ENCODE measurements around the gene CALML6. TPM values are rescaled to one million over a fixed set of nuclear protein-coding genes. Genes with fewer than 3 reads are reported as not detected.

The CALML6 gene
- total RNA-seq, 2 donors from 2014 or later = 0.37 TPM; not detected in 1

DNA sequence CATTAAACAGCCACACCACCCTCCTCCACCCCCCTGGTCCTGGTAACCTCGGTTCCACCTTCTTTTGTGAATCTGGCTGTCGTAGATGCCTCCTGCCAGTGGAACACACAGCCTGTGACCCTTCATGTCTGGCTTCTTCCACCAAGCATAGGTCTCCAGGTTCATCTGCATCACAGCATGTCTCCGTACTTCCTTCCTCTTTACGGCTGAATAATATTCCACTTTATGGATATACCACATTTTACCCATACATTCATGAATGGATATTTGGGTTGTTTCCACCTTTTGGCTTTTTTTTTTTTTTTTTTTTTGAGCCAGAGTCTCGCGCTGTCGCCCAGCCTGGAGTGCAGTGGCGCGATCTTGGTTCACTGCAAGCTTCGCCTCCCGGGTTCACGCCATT lies 11.8 kb upstream of the CALML6 start:
- intact Hi-C loops (cut with DNase I) = no loop called here

DNA sequence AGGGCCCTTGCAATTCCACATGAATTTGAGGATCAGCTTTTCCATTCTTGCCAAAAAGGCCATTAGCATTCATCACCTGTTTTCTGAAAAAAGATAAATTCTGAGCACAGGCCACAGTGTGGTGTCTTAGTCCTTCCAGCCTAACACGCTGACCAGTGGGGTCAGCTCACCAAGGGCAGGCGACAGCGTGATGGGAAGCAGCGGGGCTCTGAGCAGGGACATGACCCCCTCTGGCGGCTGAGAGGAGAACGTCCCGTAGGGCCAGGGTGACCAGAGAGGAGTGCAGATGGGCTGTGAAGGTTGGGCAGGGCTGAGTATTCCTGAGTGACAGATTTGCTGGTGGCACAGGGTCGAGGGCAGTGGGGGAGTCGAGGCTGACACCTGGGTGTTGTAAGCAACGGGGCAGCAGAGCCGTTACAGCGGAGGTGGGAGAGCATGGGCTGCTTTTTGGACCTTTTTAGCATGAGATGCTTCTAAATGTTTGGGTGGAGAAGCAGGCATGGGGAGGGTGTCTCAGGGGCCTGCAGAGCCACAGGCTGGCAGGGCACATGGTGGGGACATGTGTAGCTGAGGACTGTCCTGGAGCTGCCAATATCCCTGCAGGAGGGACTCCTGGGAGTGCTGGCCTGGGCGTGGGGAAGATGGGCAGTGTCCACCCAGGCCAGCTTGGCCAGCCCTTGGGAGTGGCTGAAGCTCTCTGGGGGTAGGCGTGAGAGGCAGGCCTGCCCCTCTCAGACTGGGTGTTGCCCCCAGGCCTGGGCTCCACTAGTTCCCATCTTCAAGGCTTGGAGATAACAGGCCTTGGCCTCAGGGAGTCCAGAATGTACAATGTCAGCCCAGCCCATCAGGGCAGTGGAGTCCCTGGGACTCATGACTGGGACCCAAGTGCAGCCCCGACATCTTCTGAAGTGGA lies 8.6 kb upstream of the CALML6 start:
- intact Hi-C loops (cut with DNase I) = loop anchor here in 1 of 2 donors (2.0 kb wide), 1 partner anchor 52 kb away; no protein-coding TSS in a partner anchor
- peak; percentile 95 for DNase-seq (ENCODE audit: low spot score)

More for the DNA sequence above, 11.8 kb upstream of the CALML6 start:
- DNase-seq (ENCODE audit: low spot score) = no peak

DNA sequence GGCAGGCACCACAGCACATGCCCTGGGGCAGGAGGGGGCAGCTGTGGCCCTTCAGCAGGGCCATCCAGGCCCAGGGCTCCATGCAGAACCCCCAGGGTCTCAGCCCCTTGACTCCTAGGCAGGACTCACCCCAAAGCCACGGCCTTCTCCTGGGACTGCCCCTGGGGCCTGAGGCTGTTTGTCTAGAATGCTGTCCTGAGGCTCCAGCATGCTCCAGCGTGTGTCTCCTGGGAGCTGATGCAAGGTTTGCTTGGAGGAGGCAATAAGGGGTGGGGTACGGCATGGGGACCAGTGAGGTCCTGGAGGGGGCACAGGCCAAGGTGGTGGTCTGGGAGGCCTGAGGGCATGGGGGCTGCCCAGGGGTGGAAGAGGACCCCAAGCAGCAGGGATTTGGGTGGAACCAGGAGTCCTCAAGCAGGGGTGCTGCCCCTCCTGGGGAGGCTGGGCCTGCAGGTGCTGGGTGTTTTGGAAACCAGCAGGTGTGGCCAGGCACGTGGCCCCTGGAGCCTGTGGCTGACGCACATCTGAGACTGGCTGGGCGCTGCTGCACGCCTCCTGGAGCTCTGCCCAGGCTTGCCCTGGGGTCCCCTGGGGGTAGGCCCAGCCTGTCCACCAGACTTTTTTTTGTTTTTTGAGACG lies 7.8 kb upstream of the CALML6 start:
- DNase-seq (ENCODE audit: low spot score) = peak; percentile 79
- intact Hi-C loops (cut with DNase I) = loop anchor here in 1 of 2 donors (2.0 kb wide), 1 partner anchor 52 kb away; no protein-coding TSS in a partner anchor

DNA sequence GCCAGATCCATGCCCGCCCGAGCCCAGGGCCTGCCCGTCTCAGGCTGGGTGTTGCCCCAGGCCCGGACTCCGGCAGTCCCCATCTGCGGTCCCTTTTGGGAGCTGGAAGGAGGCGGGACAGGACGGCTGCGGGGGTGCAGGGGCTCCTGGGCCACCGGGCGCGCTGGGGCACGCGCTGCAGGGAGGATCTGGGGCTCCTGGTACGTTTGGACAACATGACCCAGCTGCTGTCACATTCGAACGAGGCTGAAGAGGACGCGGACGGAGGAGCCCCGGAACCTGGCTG lies 6.6 kb upstream of the CALML6 start:
- intact Hi-C loops (cut with DNase I) = no loop called here
- DNase-seq (ENCODE audit: low spot score) = peak; percentile 86

DNA sequence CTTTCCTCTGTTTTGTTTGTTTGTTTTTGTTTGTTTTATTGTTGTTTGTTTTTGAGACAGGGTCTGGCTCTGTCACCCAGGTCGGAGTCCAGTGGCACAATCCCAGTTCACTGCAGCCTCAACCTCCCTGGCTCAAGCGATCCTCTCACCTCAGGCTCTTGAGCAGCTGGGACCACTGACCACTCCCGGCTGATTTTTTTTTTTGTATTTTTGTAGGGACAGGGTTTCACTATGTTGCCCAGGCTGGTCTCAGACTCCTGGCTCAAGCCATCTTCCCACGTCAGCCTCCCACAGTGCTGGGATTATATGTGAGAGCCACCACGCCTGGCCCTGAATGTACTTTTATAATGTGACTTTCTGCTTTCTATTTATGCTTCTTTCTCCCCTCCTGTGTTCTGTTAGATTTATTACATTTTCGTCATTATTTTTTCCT lies 5.0 kb upstream of the CALML6 start:
- intact Hi-C loops (cut with DNase I) = no loop called here
- DNase-seq (ENCODE audit: low spot score) = no peak

DNA sequence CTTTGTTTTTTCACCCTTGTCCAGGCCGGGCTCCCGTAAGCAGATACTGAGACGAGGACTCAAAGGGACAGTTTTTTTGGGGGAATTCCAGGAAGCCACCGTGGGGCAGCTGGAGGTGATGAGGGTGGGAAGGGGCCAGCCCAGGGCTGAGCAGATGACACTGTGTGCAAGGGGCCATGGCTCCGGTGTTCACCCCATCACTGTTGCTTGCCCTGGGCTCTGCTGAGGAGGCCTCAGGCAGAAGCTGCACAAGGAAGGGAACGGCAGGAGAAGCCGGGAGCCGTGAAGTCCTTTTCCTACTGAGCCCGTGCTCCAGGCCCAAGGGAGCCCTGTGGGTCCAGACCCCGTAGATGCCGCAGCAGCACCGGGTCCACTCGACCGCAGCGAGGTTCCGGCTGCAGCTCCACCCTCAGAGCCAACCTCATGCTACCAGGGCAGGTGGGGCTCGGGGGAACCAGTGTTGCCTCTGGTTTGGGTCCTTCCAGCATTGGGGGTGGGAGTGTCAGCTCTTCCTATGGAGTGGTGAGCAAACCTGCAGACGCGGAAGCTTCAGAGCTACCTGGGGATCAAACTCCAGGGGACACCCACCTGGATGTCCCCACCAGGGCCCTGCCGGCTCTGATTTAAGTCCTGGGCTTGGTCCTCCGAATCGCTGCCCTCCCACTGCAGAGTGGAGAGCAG lies 4.3 kb upstream of the CALML6 start:
- intact Hi-C loops (cut with DNase I) = no loop called here
- peak; percentile 79 for DNase-seq (ENCODE audit: low spot score)

DNA sequence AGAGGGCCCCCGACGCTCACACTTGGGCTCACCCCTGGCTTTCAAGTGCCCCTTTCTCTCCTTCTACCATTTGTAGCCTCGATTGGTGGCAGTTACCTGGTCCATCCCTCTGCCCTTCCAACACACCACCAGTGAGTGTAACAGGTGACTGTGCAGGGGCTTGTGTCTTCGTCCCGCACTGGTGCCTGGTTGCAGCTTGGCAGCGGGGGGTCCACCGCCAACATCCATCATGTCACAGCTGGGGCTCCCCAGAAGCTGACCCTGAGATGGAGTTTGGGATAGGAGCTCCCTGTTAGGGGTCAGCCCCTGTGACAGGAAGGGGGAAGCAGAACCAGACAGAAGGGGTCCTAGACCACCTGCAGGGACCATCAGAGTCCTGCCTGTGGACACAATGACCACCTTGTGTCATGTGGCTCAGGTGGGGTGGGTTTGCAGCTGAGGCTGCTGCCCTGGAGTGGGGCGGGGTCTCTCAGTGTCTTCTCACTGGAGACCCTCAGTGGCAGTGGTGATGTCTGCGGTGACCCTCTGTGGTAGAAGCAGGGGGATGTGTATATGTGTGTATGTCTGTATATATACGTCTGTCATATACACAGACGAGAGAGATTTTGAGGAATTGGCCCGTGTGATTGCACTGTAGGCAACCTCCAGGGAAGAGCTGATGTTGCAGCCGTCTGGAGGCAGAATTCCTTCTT lies 3.6 kb upstream of the CALML6 start:
- intact Hi-C loops (cut with DNase I) = no loop called here
- no peak for DNase-seq (ENCODE audit: low spot score)

DNA sequence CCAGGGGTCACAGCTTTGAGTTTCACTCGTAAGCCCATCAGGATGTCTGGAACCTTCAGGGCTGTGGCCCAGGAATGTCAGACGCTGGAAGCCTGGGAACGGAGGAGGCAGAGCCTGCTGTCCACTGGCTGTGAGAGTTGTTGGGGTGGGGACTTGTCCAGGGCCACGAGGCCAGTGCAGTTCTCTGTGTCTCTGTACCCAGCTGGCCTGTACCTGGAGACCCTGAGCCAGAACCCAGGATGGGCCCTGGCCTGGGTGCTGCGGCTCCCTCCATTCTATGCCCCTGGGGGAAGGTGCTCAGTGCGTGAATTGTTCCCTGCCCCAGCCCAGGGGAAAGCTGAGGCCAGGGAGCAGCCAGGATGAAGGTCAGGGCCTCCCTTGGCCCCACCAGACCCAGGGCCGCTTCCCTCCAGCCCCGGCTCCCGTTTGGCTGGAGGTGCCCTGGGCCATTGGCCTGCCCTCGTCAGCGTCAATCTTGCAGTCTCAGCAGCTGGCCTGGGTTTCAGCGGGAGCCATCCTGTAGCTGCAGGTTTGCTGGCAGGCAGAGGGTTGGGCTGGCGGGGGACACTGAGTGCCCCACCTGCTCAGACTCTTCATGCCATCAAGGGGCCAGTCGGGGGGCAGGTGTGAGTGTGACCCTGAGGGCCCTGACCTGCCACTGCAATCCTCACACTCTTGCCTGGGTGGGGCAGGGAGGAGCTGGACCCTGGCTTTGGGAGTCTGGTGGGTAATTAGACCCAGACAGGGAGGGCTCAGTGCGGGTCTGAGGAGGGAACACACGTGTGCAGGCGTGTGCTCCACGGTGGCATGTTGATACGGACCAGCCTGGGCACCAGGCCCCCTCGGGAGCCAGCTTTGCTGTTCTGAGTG lies 724 bp upstream of the CALML6 start:
- no peak for DNase-seq (ENCODE audit: low spot score)
- intact Hi-C loops (cut with DNase I) = no loop called here

DNA sequence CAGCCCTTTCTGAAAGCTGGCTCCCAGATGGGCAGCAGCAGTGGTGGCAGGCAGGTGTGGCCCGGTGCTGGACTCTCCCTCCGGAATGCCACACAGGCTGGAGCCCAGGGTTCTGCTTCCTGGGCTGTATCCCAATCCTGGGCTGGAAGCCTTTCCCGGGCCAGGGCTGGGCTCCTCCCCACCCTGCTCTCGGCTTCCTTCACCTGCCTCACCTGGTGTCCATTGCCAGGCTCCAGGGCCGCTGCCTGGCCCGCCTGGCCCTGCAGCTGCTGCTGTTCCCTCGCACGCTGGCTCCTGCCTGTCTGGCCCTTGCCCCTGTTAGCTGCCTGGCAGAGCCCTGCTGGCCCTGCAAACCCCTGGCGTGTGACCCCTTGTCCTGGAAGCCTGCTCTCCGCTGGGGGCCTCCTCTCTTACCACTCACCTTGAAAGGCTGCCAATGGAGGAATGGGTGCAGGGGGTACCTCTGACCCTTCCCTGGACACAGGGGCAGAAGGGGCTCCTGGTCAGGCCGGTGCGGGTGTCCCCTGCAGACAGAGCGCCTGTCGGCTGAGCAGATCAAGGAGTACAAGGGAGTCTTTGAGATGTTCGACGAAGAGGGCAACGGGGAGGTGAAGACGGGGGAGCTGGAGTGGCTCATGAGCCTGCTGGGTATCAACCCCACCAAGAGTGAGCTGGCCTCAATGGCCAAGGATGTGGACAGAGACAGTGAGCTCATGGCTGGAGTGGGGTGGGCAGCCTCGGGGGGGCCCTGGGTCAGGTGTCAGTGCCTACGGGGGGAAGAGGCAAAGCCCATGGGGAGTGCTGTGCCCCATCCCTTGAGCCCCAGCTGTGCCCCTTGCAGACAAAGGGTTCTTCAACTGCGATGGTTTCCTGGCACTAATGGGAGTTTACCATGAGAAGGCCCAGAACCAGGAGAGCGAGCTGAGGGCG lies 1.1 kb downstream of the CALML6 start:
- no peak for DNase-seq (ENCODE audit: low spot score)

DNA sequence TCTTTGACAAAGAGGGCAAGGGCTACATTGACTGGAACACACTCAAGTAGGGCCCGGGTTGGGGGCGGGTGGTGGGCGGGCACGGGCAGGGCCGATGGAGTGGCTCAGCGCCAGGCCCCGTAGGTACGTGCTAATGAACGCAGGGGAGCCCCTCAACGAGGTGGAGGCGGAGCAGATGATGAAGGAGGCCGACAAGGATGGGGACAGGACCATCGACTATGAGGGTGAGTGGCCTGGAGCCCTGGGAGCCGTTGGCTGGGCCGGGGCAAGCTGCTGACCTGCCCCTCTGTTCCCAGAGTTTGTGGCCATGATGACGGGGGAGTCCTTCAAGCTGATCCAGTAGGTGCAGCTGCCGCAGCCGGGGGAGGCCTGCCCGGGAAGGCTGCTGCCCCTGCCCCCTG lies 1.8 kb downstream of the CALML6 start:
- DNase-seq (ENCODE audit: low spot score) = peak; percentile 70
- intact Hi-C loops (cut with DNase I) = no loop called here

More for the DNA sequence above, 1.1 kb downstream of the CALML6 start:
- intact Hi-C loops (cut with DNase I) = no loop called here

DNA sequence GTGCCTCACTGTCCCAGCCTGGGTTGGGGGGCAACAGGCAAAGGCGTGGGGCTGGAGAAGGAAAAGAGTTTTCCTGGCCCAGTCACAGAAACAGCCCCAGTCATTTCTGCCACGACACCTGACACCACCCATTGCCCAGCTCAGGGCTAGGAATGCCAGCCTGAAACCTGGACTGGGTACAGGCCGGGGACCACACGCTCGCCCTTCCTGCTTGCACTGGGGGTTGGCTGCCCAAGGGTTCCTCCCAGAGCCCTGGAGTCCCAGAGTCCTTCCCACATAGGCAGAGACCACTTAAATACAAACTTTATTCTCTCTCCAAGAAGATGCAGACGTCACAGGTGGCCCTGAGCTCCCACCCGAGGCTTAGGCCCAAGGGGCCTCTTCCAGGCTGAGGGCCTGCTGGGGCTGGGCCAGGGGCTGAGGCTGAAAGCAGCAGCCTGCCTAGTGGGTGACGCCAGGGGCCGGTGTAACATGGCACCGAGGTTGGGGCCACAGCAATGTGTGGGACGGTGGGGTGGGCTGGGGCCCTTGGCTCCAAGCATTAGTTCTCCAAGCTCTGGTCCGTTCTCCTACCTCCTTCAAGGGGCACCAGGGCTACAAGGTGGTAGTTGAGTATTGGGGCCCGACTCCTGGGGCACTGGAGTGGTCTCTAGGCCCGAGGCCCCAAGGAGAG lies 2.4 kb downstream of the CALML6 start:
- DNase-seq (ENCODE audit: low spot score) = peak; percentile 78
- intact Hi-C loops (cut with DNase I) = no loop called here

DNA sequence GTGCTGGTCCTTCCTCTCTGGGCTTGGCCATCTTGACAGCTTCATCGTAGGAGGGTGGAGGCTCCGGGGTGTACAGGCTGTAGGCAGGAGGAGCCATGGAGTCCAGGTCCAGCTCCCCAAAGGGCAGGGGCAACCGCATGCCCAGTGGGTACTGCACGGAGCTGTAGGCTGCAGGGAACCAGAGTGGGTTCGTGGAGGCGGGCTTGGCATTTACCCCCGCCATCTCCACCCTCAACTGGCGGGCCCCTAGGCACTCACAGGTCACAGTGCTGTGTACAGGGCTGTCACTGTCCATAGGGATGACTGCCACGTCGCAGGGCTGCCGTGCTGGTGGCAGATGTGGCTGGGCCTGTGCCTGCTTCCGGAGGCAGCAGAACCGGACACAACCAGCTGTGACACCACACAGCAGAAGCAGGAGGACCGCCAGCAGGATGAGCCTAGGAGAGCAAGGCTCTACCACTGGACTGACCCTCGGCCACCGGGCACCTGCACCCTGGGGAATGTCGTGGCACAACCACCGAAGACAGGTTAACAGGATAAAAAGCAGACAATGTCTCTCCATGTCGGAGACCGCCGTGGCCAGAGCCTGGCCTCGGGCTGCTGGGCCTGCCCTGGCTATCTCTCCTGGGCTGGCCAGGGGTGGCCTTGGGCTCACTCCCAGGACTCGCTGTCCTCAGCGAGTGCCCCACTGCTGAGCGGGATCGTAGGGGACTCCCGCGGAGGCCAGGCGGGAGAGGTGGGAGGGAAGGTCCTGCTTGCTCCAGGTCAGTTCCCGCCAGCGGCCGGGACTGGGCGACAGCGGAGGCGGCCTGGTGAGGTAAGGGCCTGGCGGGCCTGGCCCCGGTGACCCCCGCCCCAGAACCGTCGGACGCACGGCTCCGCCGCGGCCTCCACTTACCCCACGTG lies 3.2 kb downstream of the CALML6 start:
- intact Hi-C loops (cut with DNase I) = no loop called here
- DNase-seq (ENCODE audit: low spot score) = peak; percentile 76

DNA sequence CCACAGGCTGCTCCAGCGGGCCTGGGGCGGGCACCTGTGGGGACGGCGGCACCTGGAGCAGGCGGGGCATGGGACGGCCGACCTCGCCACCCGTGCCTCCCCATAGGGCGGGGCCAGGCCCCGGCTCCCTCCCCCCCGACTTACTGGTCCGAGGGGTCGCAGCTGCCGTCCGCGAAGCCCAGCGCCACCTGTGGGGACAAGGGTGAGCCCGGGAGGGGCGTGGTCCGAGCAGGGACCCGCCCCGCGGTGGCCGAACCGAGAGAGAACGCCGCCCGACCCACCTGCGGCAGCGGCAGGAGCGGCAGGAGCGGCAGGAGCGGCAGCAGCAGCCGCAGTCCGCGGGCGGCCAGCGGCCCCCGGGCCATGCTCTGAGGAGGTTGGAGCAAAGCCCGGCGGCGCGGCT lies 3.8 kb downstream of the CALML6 start, which contains the start of gene TMEM52:
Gene TMEM52, minus strand, starts transcription at position 379 of the 403 bp plus-strand sequence. Its CDS starts 14 bp downstream, at position 365.
- DNase-seq (ENCODE audit: low spot score) = no peak
- intact Hi-C loops (cut with DNase I) = no loop called here

DNA sequence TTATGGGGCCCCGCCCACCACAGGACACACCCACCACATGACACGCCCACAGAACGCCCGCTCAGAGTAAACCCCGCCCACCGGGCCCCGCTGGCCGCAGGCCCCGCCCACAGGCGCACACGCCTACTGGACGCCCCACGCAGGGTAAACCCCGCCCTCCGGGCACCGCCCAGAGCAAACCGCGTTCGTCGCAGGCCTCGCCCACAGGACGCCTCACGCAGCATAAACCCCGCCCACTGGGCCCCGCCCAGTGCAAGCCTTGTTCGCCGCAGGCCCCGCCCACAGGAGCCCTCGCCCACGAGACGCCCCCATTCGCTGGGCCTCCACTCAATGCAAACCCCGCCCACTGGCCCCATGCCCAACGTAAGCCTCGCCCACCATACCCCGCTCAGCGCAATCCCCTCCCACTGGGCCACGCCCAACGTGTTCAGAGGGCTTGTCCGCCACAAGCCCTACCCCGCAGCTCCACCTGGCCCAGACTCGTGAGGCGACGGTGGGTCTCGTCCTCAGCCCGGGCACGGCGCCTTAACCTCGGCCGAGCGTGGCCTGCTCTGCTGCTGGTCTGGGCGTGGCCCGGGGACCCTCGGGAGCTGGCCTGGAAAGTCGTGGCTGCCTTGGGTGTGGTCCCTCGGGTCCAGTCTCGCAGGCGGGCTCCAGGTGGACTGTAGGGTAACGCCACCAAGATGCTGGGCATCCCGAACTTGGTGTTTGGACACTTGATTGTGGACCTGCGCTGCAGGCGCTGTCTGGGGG lies 4.4 kb downstream of the CALML6 start:
- intact Hi-C loops (cut with DNase I) = no loop called here

DNA sequence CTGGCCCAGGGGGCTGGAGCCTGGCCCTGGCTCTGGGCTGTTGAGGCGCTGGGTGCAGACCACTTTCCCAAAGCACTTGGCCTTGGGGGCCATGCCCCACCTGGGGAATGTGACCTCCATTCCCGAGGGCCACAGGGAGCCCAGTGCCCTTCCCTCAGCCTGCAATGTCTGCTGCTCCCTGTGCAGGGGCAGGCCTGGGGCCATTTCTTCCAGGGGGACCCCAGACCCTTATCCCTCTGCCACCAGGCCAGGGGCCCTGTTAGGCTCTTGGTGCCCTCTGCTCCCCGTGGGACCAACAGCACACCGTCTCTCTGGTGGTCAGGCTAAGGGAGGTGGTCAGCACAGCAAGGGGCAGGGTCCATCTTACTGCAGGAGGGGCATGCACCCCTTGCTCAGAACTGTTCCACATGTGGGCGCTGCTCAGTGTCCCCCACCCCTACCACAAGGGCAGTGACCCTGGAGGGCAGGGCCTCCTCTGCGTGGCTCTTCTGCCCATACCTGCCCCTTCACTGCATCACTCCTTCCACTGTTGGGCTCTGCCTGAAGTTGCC lies 5.1 kb downstream of the CALML6 start:
- peak; percentile 67 for DNase-seq (ENCODE audit: low spot score)
- intact Hi-C loops (cut with DNase I) = no loop called here

More for the DNA sequence above, 4.4 kb downstream of the CALML6 start:
- DNase-seq (ENCODE audit: low spot score) = peak; percentile 100
